ENCODE results near the gene ZC3H13.

The ZC3H13 gene

GRCh38 chr13:45933203-45933908, 119.2 kb downstream of the ZC3H13 start:
- DNase-seq (ENCODE audit: low spot score): no peak

- DNase-seq (ENCODE audit: low spot score): no peak
Observed at GRCh38 chr13:45932676-45933075, 119.9 kb downstream of the ZC3H13 start.

GRCh38 chr13:45932172-45932571, 120.4 kb downstream of the ZC3H13 start:
- DNase-seq (ENCODE audit: low spot score): no peak

- DNase-seq (ENCODE audit: low spot score): no peak
Observed at GRCh38 chr13:45931211-45931610, 121.3 kb downstream of the ZC3H13 start.

GRCh38 chr13:45930177-45930576, 122.4 kb downstream of the ZC3H13 start:
- DNase-seq (ENCODE audit: low spot score): no peak

GRCh38 chr13:45928843-45929242, 123.7 kb downstream of the ZC3H13 start:
- no peak for DNase-seq (ENCODE audit: low spot score)

GRCh38 chr13:45928176-45928575, 124.4 kb downstream of the ZC3H13 start:
- DNase-seq (ENCODE audit: low spot score): no peak

- no peak for DNase-seq (ENCODE audit: low spot score)
Observed at GRCh38 chr13:45926741-45927140, 125.8 kb downstream of the ZC3H13 start.

- DNase-seq (ENCODE audit: low spot score): no peak
Observed at GRCh38 chr13:45925151-45925550, 127.4 kb downstream of the ZC3H13 start.

GRCh38 chr13:45921162-45921736, 131.3 kb downstream of the ZC3H13 start:
- DNase-seq (ENCODE audit: low spot score): no peak

- no peak for DNase-seq (ENCODE audit: low spot score)
Observed at GRCh38 chr13:45918597-45918996, 133.9 kb downstream of the ZC3H13 start.

GRCh38 chr13:45917019-45917418, 135.5 kb downstream of the ZC3H13 start:
- no peak for DNase-seq (ENCODE audit: low spot score)

- no peak for DNase-seq (ENCODE audit: low spot score)
Observed at GRCh38 chr13:45915686-45916439, 136.7 kb downstream of the ZC3H13 start.

GRCh38 chr13:45909673-45910072, 142.9 kb downstream of the ZC3H13 start:
- DNase-seq (ENCODE audit: low spot score): no peak

- DNase-seq (ENCODE audit: low spot score): no peak
Observed at GRCh38 chr13:45909089-45909488, 143.5 kb downstream of the ZC3H13 start.

- DNase-seq (ENCODE audit: low spot score): no peak
Observed at GRCh38 chr13:45907503-45907902, 145.0 kb downstream of the ZC3H13 start.

All from AG20443 (cell line).